Ovary (tissue), 3 donors: ENCODE results near the gene CFAP210.

Source experiments
- CTCF ChIP-seq, 3 donors: fragments of 450-650 bp in 2 of 3; fragments of 200-600 bp in 1 of 3; IDR thresholded peaks; one replicate each; pipeline versions ENCODE4 v1.5.1 to v1.8.0; 2016 to 2022; ENCODE audit warnings: antibody characterized with exemption in 3 of 3, mild to moderate bottlenecking in 1 of 3
- EP300 ChIP-seq: sonication (generic); formaldehyde crosslinking; IDR thresholded peaks from one replicate; pipeline ENCODE4 v1.6.1; 2017; ENCODE audit warnings: antibody characterized with exemption
- POLR2A ChIP-seq: fragments of 450-650 bp; IDR thresholded peaks from one replicate; pipeline ENCODE4 v1.6.1; 2017; ENCODE audit warnings: antibody characterized with exemption, mild to moderate bottlenecking, moderate library complexity
- donor health status: DM: no; HTN: no; CAD: no.

DNA sequence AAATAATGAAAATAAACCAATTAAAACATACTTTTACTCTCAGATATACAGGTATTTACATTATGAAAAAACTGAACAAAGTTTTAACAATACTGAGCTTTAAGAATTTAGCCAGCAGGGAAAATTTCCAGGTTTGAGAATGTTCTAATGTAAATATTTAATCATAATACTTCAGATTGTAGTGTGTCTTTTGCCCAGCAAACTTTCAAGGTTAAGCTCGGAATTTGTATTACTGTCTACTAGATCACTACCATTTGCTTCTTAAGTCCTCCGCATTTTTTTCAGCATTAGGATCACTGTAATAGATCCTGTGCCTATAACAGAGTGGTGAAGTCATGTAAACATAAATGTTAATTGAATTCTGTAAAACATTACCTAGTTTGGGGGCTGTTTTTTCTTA lies 52.7 kb downstream of the CFAP210 start:
- TF ChIP-seq POLR2A (no peak), CTCF (IDR thresholded peaks at IDR 0.05) (no peak), EP300 (no peak)
